ENCODE results near the gene MROH7.

The MROH7 gene

GRCh38 chr1:54745864-54746263, 104.3 kb downstream of the MROH7 start:
- Histone ChIP-seq H3K27me3 (ENCODE audit: control insufficient read depth in 2 of 2, insufficient read depth in 2 of 2, low read length in 2 of 2) (no peaks in the 10 kb centered on the region), H3K27ac (ENCODE audit: low read depth in 2 of 2, low read length in 2 of 2) (no peak overlapping the region), H3K36me3 (ENCODE audit: control insufficient read depth in 2 of 2, insufficient read depth in 2 of 2, low read length in 2 of 2) (peaks cover 14% of the 10 kb centered on the region in 2 donors), H3K9me3 (ENCODE audit: control insufficient read depth in 2 of 2, low read length in 2 of 2) (no peaks in the 10 kb centered on the region), H3K4me1 (ENCODE audit: control insufficient read depth in 2 of 2, insufficient read depth in 2 of 2, low read length in 2 of 2) (no peaks in the 10 kb centered on the region), H3K4me3 (ENCODE audit: low read length in 2 of 2) (no peak overlapping the region), H3K9ac (ENCODE audit: low read depth in 1 of 2, low read length in 2 of 2) (no peak overlapping the region)

DNA sequence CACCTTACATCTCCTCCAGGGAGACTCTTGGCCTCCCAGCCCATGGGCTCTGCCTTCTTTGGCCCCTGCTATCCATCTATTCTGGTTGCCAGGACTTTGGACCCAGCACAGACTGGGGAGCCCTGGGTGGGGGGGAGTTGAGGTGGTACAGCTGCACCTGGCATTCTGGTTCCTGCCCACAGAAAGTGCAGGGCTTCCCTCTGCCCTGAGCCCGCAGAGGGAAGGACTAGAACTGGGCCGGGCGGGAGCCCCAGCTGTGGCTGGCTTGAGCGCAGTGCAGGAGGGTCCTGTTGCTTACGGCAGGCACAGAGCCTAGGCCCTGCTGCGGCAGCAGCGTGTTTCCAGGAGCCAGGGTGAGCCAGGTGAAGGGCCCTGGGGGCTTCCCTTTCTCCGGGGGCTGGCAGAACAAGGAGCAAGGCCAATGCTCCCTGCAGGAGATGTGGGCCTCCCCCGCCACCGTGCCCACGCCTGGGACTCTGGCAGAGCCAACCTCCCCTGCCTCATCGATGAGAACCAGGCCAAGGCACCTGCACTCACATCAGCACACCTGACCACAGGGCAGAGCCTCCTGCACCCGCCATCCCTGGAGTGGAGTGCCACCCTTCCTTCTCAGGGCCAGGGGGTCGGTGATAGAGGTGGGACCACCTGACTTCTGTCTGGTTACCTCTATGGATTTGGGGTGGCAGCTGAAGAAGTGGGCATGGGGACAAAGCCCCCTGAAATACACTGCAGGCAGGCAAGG, 106.7 kb downstream of the MROH7 start:
- Histone ChIP-seq H3K9me3 (ENCODE audit: control insufficient read depth in 2 of 2, low read length in 2 of 2) (no peaks in the 10 kb centered on the region), H3K27ac (ENCODE audit: low read depth in 2 of 2, low read length in 2 of 2) (no peak overlapping the region), H3K4me3 (ENCODE audit: low read length in 2 of 2) (no peak overlapping the region), H3K27me3 (ENCODE audit: control insufficient read depth in 2 of 2, insufficient read depth in 2 of 2, low read length in 2 of 2) (no peaks in the 10 kb centered on the region), H3K36me3 (ENCODE audit: control insufficient read depth in 2 of 2, insufficient read depth in 2 of 2, low read length in 2 of 2) (no peaks in the 10 kb centered on the region), H3K4me1 (ENCODE audit: control insufficient read depth in 2 of 2, insufficient read depth in 2 of 2, low read length in 2 of 2) (no peaks in the 10 kb centered on the region), H3K9ac (ENCODE audit: low read depth in 1 of 2, low read length in 2 of 2) (no peak overlapping the region)

- H3K9me3 ChIP-seq (ENCODE audit: control insufficient read depth in 2 of 2, low read length in 2 of 2), result no peaks in the 10 kb centered on the region
- peaks cover 0 to 3% of the 10 kb centered on the region in 2 donors for H3K36me3 ChIP-seq (ENCODE audit: control insufficient read depth in 2 of 2, insufficient read depth in 2 of 2, low read length in 2 of 2)
- H3K9ac ChIP-seq (ENCODE audit: low read depth in 1 of 2, low read length in 2 of 2), result no peak overlapping the region
- H3K27ac ChIP-seq (ENCODE audit: low read depth in 2 of 2, low read length in 2 of 2), result no peak overlapping the region
- H3K4me1 ChIP-seq (ENCODE audit: control insufficient read depth in 2 of 2, insufficient read depth in 2 of 2, low read length in 2 of 2), result no peaks in the 10 kb centered on the region
- no peak overlapping the region for H3K4me3 ChIP-seq (ENCODE audit: low read length in 2 of 2)
- no peaks in the 10 kb centered on the region for H3K27me3 ChIP-seq (ENCODE audit: control insufficient read depth in 2 of 2, insufficient read depth in 2 of 2, low read length in 2 of 2)
These were observed 109.0 kb downstream of the MROH7 start for GRCh38 chr1:54750596-54750995.

DNA sequence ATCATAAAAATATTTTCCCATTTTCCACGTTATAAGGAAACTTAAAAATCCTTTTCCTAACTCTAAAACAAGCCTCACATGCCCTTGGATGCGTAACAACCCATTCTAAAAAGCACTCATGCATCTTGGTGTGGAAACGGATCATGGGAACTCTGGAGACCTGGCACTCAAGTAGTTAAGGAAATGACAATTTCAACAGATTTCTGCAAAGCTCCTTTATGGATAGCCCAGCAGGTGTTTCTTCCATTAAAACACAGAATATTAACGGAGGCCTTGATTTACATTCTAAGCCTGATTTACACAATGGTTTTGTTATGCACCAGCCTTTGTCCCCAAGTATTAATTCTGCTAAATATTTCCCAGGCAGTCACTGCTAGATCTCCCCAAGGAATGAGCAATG, 109.8 kb downstream of the MROH7 start:
- H3K27ac ChIP-seq (ENCODE audit: low read depth in 2 of 2, low read length in 2 of 2), result no peak overlapping the region
- no peak overlapping the region for H3K9ac ChIP-seq (ENCODE audit: low read depth in 1 of 2, low read length in 2 of 2)

DNA sequence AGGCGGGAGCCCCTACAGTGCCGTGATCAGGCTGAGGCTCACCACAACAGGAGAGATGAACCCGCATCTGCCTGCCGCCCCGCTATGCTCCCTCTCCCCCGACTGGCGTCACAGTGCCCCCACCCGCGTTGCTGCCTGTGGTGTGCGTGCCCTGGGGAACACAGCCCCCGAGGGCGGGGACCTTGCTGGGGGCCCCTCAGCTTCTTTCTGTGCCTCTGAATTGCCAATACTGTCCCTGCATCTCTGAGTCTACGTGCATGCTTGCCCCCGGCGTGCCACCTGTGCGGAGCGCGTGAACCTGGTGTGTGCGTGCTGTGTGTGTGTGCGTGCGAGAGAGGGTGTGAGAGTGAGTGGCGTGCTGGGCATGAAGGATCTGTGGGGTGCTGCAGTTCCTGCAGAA, 112.5 kb downstream of the MROH7 start:
- H3K4me1 ChIP-seq (ENCODE audit: control insufficient read depth in 2 of 2, insufficient read depth in 2 of 2, low read length in 2 of 2), result no peaks in the 10 kb centered on the region
- no peaks in the 10 kb centered on the region for H3K9me3 ChIP-seq (ENCODE audit: control insufficient read depth in 2 of 2, low read length in 2 of 2)
- no peak overlapping the region for H3K9ac ChIP-seq (ENCODE audit: low read depth in 1 of 2, low read length in 2 of 2)
- H3K27ac ChIP-seq (ENCODE audit: low read depth in 2 of 2, low read length in 2 of 2), result no peak overlapping the region
- H3K27me3 ChIP-seq (ENCODE audit: control insufficient read depth in 2 of 2, insufficient read depth in 2 of 2, low read length in 2 of 2), result no peaks in the 10 kb centered on the region
- H3K4me3 ChIP-seq (ENCODE audit: low read length in 2 of 2), result no peak overlapping the region
- peaks cover 25 to 27% of the 10 kb centered on the region in 2 donors for H3K36me3 ChIP-seq (ENCODE audit: control insufficient read depth in 2 of 2, insufficient read depth in 2 of 2, low read length in 2 of 2)

More for the DNA sequence above, 109.8 kb downstream of the MROH7 start:
- H3K4me1 ChIP-seq (ENCODE audit: control insufficient read depth in 2 of 2, insufficient read depth in 2 of 2, low read length in 2 of 2), result no peaks in the 10 kb centered on the region
- H3K9me3 ChIP-seq (ENCODE audit: control insufficient read depth in 2 of 2, low read length in 2 of 2), result no peaks in the 10 kb centered on the region
- H3K27me3 ChIP-seq (ENCODE audit: control insufficient read depth in 2 of 2, insufficient read depth in 2 of 2, low read length in 2 of 2), result no peaks in the 10 kb centered on the region
- H3K36me3 ChIP-seq (ENCODE audit: control insufficient read depth in 2 of 2, insufficient read depth in 2 of 2, low read length in 2 of 2), result peaks cover 0 to 9% of the 10 kb centered on the region in 2 donors
- no peak overlapping the region for H3K4me3 ChIP-seq (ENCODE audit: low read length in 2 of 2)

- Histone ChIP-seq H3K36me3 (ENCODE audit: control insufficient read depth in 2 of 2, insufficient read depth in 2 of 2, low read length in 2 of 2) (peaks cover 25 to 27% of the 10 kb centered on the region in 2 donors), H3K4me3 (ENCODE audit: low read length in 2 of 2) (no peak overlapping the region), H3K27ac (ENCODE audit: low read depth in 2 of 2, low read length in 2 of 2) (no peak overlapping the region), H3K4me1 (ENCODE audit: control insufficient read depth in 2 of 2, insufficient read depth in 2 of 2, low read length in 2 of 2) (no peaks in the 10 kb centered on the region), H3K27me3 (ENCODE audit: control insufficient read depth in 2 of 2, insufficient read depth in 2 of 2, low read length in 2 of 2) (no peaks in the 10 kb centered on the region), H3K9me3 (ENCODE audit: control insufficient read depth in 2 of 2, low read length in 2 of 2) (no peaks in the 10 kb centered on the region), H3K9ac (ENCODE audit: low read depth in 1 of 2, low read length in 2 of 2) (no peak overlapping the region)
These were observed 113.1 kb downstream of the MROH7 start for GRCh38 chr1:54754486-54755285.

DNA sequence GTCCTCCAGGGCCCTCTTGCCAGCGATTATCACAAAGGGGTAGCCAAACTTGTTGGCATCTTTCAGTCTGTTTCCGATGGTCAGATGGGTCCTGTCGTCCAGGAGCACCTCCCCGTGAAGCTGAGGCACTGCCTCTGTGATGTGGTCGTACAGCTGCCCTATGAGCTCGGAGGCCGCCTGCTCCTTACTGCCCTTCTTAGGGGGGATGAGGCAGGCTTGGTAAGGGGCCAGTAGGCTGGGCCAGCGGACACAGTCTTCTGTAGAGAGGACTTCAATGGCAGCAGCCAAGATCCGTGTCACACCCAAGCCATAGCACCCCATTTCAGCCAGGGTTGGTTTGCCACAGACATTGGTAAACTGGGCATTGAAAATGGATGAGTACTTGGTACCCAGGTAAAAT, 116.2 kb downstream of the MROH7 start:
- Histone ChIP-seq H3K9ac (ENCODE audit: low read depth in 1 of 2, low read length in 2 of 2) (no peak overlapping the region), H3K27ac (ENCODE audit: low read depth in 2 of 2, low read length in 2 of 2) (no peak overlapping the region), H3K4me1 (ENCODE audit: control insufficient read depth in 2 of 2, insufficient read depth in 2 of 2, low read length in 2 of 2) (no peaks in the 10 kb centered on the region), H3K36me3 (ENCODE audit: control insufficient read depth in 2 of 2, insufficient read depth in 2 of 2, low read length in 2 of 2) (peaks cover 25 to 27% of the 10 kb centered on the region in 2 donors), H3K27me3 (ENCODE audit: control insufficient read depth in 2 of 2, insufficient read depth in 2 of 2, low read length in 2 of 2) (no peaks in the 10 kb centered on the region), H3K9me3 (ENCODE audit: control insufficient read depth in 2 of 2, low read length in 2 of 2) (no peaks in the 10 kb centered on the region), H3K4me3 (ENCODE audit: low read length in 2 of 2) (no peak overlapping the region)

DNA sequence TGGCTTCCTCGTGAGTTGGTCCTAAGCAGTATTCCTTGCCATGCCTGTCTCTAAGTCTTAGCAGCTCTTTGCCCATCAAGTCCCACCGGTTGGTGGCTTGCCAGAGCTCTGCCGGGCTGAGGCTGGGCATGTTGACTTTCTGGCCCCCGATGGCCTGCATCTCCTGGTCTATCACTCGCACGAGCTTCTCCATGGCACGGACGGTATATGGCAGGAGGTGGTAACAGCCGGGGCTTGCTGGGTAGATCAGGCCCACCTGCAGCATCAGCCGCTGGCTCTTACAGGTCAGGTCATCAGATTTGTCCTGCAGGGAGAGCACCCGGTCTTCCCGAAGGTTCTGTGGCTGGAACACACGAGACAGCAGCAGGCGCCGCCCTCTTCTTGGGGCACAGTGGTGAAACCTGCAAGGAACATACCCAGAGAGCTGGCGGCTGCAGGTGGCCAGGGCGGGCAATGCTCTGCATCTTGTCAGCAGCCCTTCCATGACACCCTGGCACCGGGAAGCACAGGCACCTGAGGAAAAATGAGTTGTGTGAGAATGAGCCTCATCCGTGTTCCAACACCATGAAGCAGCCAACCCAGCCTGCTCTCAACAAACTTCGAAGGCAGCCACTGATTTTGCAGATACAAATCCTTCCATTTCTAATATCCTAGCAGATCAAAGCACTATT, 117.2 kb downstream of the MROH7 start:
- Histone ChIP-seq H3K4me3 (ENCODE audit: low read length in 2 of 2) (no peak overlapping the region), H3K27me3 (ENCODE audit: control insufficient read depth in 2 of 2, insufficient read depth in 2 of 2, low read length in 2 of 2) (no peaks in the 10 kb centered on the region), H3K4me1 (ENCODE audit: control insufficient read depth in 2 of 2, insufficient read depth in 2 of 2, low read length in 2 of 2) (peaks cover 3 to 4% of the 10 kb centered on the region in 2 donors), H3K9ac (ENCODE audit: low read depth in 1 of 2, low read length in 2 of 2) (no peak overlapping the region), H3K36me3 (ENCODE audit: control insufficient read depth in 2 of 2, insufficient read depth in 2 of 2, low read length in 2 of 2) (peaks cover 25 to 27% of the 10 kb centered on the region in 2 donors), H3K27ac (ENCODE audit: low read depth in 2 of 2, low read length in 2 of 2) (no peak overlapping the region), H3K9me3 (ENCODE audit: control insufficient read depth in 2 of 2, low read length in 2 of 2) (no peaks in the 10 kb centered on the region)
